Astrocyte (in vitro differentiated cells and primary cell): ENCODE results near the gene ABCC11. TPM values are rescaled to one million over a fixed set of nuclear protein-coding genes. Genes with fewer than 3 reads are reported as not detected.
A peak's percentile ranks its signal among the peaks of the same experiment; 100 is the strongest.

ENCODE experiments used
- DNase-seq: peaks from one replicate; pipeline ENCODE4 v3.0.0-alpha.2; 2010; ENCODE audit warnings: low read depth
- FAIRE-seq: peaks from 2 replicates; lab custom pipeline; 2011; peaks lifted over from hg19 to GRCh38; lab: Jason Lieb, UNC
- H2AFZ ChIP-seq: 2 replicates; pipeline ENCODE4 v1.6.0; 2012; ENCODE audit warnings: low read depth, low read length, inconsistent platforms
- H3K27ac ChIP-seq: 2 replicates; pipeline ENCODE4 v1.5.1; 2011; ENCODE audit warnings: low read depth, low read length, inconsistent platforms
- H3K27me3 ChIP-seq: 2 replicates; pipeline ENCODE4 v1.6.0; 2011; ENCODE audit warnings: low read length, inconsistent platforms; ENCODE audit not compliant: insufficient read depth
- H3K36me3 ChIP-seq: 2 replicates; pipeline ENCODE4 v1.5.1; 2011; ENCODE audit warnings: low read length, inconsistent platforms; ENCODE audit not compliant: insufficient read depth
- H3K4me1 ChIP-seq: 2 replicates; pipeline ENCODE4 v1.5.1; 2011; ENCODE audit warnings: low read length, inconsistent platforms; ENCODE audit not compliant: insufficient read depth
- H3K4me2 ChIP-seq: 2 replicates; pipeline ENCODE4 v1.6.0; 2012; ENCODE audit warnings: low read length, inconsistent platforms
- H3K4me3 ChIP-seq: 2 replicates; pipeline ENCODE4 v1.5.1; 2011; ENCODE audit warnings: low read depth, mild to moderate bottlenecking, low read length, inconsistent platforms; ENCODE audit not compliant: insufficient read depth
- H3K79me2 ChIP-seq: 2 replicates; pipeline ENCODE4 v1.6.0; 2012; ENCODE audit warnings: mild to moderate bottlenecking, low read length, inconsistent platforms; ENCODE audit not compliant: insufficient read depth
- H3K9ac ChIP-seq: 2 replicates; pipeline ENCODE4 v1.6.0; 2012; ENCODE audit warnings: mild to moderate bottlenecking, low read length, inconsistent platforms
- H3K9me3 ChIP-seq: 2 replicates; pipeline ENCODE4 v1.5.1; 2012; ENCODE audit warnings: low read depth, mild to moderate bottlenecking, low read length, inconsistent platforms; ENCODE audit not compliant: insufficient read depth
- H4K20me1 ChIP-seq: 2 replicates; pipeline ENCODE4 v1.6.0; 2012; ENCODE audit warnings: low read length, inconsistent platforms; ENCODE audit not compliant: insufficient read depth
- H3K27ac Mint-ChIP-seq: one replicate; pipeline ENCODE4 v1.8.0; 2021; ENCODE audit warnings: mild to moderate bottlenecking, mixed read lengths; ENCODE audit not compliant: unreplicated experiment
- H3K27me3 Mint-ChIP-seq: one replicate; pipeline ENCODE4 v1.8.0; 2021; ENCODE audit warnings: low read depth, mixed read lengths; ENCODE audit not compliant: unreplicated experiment
- H3K36me3 Mint-ChIP-seq: one replicate; pipeline ENCODE4 v1.8.0; 2021; ENCODE audit warnings: low read depth, mixed read lengths; ENCODE audit not compliant: unreplicated experiment
- H3K4me1 Mint-ChIP-seq: one replicate; pipeline ENCODE4 v1.8.0; 2021; ENCODE audit warnings: low read depth, mixed read lengths; ENCODE audit not compliant: unreplicated experiment
- H3K4me3 Mint-ChIP-seq: one replicate; pipeline ENCODE4 v1.8.0; 2021; ENCODE audit warnings: mild to moderate bottlenecking, moderate library complexity, mixed read lengths; ENCODE audit not compliant: unreplicated experiment
- H3K9me3 Mint-ChIP-seq: one replicate; pipeline ENCODE4 v1.8.0; 2021; ENCODE audit warnings: mild to moderate bottlenecking, mixed read lengths; ENCODE audit not compliant: unreplicated experiment
- EZH2 ChIP-seq: IDR thresholded peaks from 2 replicates; pipeline ENCODE4 v1.6.1; 2012; ENCODE audit warnings: mild to moderate bottlenecking, low read length, inconsistent platforms; ENCODE audit not compliant: insufficient read depth
- total RNA-seq: library from RNA; stranded (reverse); gene quantifications from 2 replicates; pipeline ENCODE4 v1.2.1, GENCODE V29; 2021
- TF ChIP-seq, protein P1 (sequence below): IDR thresholded peaks from 2 replicates; pipeline ENCODE4 v1.5.1; 2011; ENCODE audit warnings: low read depth, mild to moderate bottlenecking, inconsistent platforms, low read length, moderate library complexity; ENCODE audit not compliant: insufficient read depth

The ABCC11 gene
- total RNA-seq, 1 donor from 2014 or later: 0.32 TPM

DNA sequence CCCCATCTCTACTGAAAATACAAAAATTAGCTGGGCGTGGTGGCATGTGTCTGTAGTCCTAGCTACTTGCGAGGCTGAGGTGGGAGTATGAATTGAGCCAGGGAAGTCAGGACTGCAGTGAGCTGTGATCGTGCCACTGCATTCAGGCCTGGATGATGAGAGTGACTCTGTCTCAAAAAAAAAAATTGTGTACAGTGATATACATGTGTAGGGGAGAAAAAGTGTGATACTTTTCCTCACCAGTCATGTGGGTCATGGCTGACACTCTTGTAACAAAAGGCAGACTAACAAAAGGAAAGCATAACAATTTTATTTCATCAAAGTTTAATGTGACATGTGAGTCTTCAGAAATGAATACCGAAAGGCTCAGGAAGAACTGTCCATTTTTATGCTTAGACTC lies 89.5 kb downstream of the ABCC11 start:
- DNase-seq: peak; percentile 4
- no peak overlapping the region for H3K4me3 ChIP-seq
- no peaks in the 10 kb centered on the region for H3K79me2 ChIP-seq
- Mint-ChIP-seq H3K27me3 (peaks cover 16% of the 10 kb centered on the region), H3K4me1 (peaks cover 10% of the 10 kb centered on the region), H3K4me3 (no peak overlapping the region), H3K9me3 (peaks cover 3% of the 10 kb centered on the region), H3K27ac (no peak overlapping the region), H3K36me3 (no peaks in the 10 kb centered on the region)
- H2AFZ ChIP-seq: no peak overlapping the region
- no peak for FAIRE-seq
- peak overlapping the region; percentile 54 for H3K4me2 ChIP-seq
- no peaks in the 10 kb centered on the region for H3K36me3 ChIP-seq
- TF ChIP-seq, protein P1, sequence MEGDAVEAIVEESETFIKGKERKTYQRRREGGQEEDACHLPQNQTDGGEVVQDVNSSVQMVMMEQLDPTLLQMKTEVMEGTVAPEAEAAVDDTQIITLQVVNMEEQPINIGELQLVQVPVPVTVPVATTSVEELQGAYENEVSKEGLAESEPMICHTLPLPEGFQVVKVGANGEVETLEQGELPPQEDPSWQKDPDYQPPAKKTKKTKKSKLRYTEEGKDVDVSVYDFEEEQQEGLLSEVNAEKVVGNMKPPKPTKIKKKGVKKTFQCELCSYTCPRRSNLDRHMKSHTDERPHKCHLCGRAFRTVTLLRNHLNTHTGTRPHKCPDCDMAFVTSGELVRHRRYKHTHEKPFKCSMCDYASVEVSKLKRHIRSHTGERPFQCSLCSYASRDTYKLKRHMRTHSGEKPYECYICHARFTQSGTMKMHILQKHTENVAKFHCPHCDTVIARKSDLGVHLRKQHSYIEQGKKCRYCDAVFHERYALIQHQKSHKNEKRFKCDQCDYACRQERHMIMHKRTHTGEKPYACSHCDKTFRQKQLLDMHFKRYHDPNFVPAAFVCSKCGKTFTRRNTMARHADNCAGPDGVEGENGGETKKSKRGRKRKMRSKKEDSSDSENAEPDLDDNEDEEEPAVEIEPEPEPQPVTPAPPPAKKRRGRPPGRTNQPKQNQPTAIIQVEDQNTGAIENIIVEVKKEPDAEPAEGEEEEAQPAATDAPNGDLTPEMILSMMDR: no peak
- no peak for TF ChIP-seq EZH2
- peak overlapping the region; percentile 29 for H3K9ac ChIP-seq
- H3K27me3 ChIP-seq: no peaks in the 10 kb centered on the region
- no peaks in the 10 kb centered on the region for H4K20me1 ChIP-seq
- H3K4me1 ChIP-seq: peaks cover 13% of the 10 kb centered on the region
- no peaks in the 10 kb centered on the region for H3K9me3 ChIP-seq
- H3K27ac ChIP-seq: peak overlapping the region; percentile 51

DNA sequence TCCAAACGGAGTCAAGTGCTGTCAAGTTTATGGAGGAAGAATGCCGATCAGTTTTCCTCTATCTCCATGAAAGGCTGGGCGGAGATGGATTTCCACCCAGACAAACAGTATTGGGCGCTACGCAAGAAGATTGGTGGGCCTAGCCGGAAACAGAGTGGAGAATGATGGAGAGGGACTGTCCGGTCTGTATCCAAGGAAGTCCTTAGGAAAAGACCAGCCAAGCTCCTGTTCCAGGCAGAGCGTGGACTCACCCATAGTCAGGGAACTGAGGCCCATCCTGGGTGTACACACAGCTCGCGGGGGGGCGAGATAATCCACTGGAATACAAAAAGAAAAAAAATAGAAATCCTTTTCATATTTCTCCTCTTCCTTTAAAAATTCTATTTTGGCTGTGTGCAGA lies 90.0 kb downstream of the ABCC11 start:
- no peaks in the 10 kb centered on the region for H3K9me3 ChIP-seq
- H3K4me1 ChIP-seq: peaks cover 13% of the 10 kb centered on the region
- Mint-ChIP-seq H3K4me1 (peaks cover 10% of the 10 kb centered on the region), H3K9me3 (peaks cover 3% of the 10 kb centered on the region), H3K27ac (no peak overlapping the region), H3K36me3 (no peaks in the 10 kb centered on the region), H3K27me3 (peaks cover 14% of the 10 kb centered on the region), H3K4me3 (no peak overlapping the region)
- H3K4me2 ChIP-seq: no peak overlapping the region
- DNase-seq (no peak), FAIRE-seq (no peak)
- H2AFZ ChIP-seq: no peak overlapping the region
- H3K4me3 ChIP-seq: no peak overlapping the region
- H3K9ac ChIP-seq: no peak overlapping the region
- no peaks in the 10 kb centered on the region for H3K79me2 ChIP-seq
- H3K27me3 ChIP-seq: no peaks in the 10 kb centered on the region
- H4K20me1 ChIP-seq: no peaks in the 10 kb centered on the region
- TF ChIP-seq, protein P1: no peak
- no peak overlapping the region for H3K27ac ChIP-seq
- H3K36me3 ChIP-seq: no peaks in the 10 kb centered on the region

DNA sequence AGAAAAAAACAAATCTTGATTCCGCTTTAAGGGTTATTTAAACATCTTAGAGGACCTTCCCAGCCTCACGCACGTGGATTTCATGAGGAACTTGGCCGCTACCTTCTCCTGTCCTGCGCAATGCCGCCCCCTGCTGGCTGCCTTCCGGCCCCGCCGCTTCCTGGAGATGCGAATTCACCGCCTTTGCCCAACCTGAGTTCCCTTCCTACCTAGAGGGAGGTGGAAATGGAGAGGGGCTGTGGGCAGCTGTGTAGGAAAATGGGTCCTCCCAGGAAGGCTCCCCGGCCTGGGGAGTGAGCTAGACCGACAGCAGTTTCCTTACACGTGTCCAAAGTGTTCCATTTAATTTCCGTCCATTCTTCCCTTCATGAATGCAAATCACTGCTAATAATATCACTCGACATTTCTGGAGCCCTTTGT lies 90.5 kb downstream of the ABCC11 start:
- peak overlapping the region; percentile 24 for H2AFZ ChIP-seq
- no peak overlapping the region for H3K9ac ChIP-seq
- peak overlapping the region; percentile 64 for H3K4me2 ChIP-seq
- H3K4me3 ChIP-seq: no peak overlapping the region
- H3K27ac Mint-ChIP-seq: no peak overlapping the region
- H3K4me1 Mint-ChIP-seq: peaks cover 10% of the 10 kb centered on the region
- no peaks in the 10 kb centered on the region for H3K36me3 Mint-ChIP-seq
- no peak overlapping the region for H3K4me3 Mint-ChIP-seq
- no peaks in the 10 kb centered on the region for H3K36me3 ChIP-seq
- peak; percentile 52 for DNase-seq
- H3K9me3 ChIP-seq: no peaks in the 10 kb centered on the region
- peaks cover 13% of the 10 kb centered on the region for H3K4me1 ChIP-seq
- no peak for FAIRE-seq
- H3K9me3 Mint-ChIP-seq: peaks cover 3% of the 10 kb centered on the region
- peaks cover 11% of the 10 kb centered on the region for H3K27me3 Mint-ChIP-seq
- no peak overlapping the region for H3K27ac ChIP-seq
- TF ChIP-seq, protein P1: peak; percentile 88
- no peak for TF ChIP-seq EZH2
- H4K20me1 ChIP-seq: no peaks in the 10 kb centered on the region
- no peaks in the 10 kb centered on the region for H3K27me3 ChIP-seq
- H3K79me2 ChIP-seq: no peaks in the 10 kb centered on the region
